ENCODE measurements around the gene SDF4.

DNA sequence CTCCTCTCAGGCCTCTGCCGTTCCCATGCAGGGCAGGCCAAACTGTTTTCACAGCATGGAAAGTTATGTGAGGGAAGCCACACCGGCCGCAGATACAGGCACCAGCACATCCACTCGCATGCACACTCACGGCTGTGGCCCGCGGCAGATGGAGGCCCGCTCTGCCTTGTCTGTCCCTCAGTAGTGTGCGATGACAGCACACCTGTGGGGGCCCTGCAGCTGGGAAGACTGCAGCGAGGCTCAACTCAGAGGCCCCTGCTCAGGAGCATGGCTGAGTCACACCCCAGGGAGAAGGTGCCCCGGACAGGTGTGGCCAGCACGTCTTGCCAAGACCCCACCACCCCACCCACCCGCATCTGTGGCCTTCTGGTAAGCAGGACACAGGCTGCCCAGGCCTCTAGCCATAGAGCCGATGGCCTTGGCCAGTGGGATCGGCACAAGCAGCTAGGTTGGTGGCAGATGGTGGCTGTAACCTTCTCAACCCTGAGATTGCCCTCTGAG, 43.2 kb upstream of the SDF4 start:
- TF ChIP-seq, protein P1, sequence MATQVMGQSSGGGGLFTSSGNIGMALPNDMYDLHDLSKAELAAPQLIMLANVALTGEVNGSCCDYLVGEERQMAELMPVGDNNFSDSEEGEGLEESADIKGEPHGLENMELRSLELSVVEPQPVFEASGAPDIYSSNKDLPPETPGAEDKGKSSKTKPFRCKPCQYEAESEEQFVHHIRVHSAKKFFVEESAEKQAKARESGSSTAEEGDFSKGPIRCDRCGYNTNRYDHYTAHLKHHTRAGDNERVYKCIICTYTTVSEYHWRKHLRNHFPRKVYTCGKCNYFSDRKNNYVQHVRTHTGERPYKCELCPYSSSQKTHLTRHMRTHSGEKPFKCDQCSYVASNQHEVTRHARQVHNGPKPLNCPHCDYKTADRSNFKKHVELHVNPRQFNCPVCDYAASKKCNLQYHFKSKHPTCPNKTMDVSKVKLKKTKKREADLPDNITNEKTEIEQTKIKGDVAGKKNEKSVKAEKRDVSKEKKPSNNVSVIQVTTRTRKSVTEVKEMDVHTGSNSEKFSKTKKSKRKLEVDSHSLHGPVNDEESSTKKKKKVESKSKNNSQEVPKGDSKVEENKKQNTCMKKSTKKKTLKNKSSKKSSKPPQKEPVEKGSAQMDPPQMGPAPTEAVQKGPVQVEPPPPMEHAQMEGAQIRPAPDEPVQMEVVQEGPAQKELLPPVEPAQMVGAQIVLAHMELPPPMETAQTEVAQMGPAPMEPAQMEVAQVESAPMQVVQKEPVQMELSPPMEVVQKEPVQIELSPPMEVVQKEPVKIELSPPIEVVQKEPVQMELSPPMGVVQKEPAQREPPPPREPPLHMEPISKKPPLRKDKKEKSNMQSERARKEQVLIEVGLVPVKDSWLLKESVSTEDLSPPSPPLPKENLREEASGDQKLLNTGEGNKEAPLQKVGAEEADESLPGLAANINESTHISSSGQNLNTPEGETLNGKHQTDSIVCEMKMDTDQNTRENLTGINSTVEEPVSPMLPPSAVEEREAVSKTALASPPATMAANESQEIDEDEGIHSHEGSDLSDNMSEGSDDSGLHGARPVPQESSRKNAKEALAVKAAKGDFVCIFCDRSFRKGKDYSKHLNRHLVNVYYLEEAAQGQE (IDR thresholded peaks at IDR 0.05; ENCODE audit: low read depth) = no peak
- no peak for TF ChIP-seq TAF1 (IDR thresholded peaks at IDR 0.05; ENCODE audit: low read depth)
- no peak for TF ChIP-seq NFIC (IDR thresholded peaks at IDR 0.05)
- no peak for TF ChIP-seq YY1 (IDR thresholded peaks at IDR 0.05; ENCODE audit: low read depth)
- TF ChIP-seq CEBPB (IDR thresholded peaks at IDR 0.05) = no peak
- TF ChIP-seq EP300 (IDR thresholded peaks at IDR 0.05; ENCODE audit: borderline replicate concordance) = no peak
- no peak for TF ChIP-seq TCF12 (IDR thresholded peaks at IDR 0.05; ENCODE audit: low read depth)
- TF ChIP-seq RAD21 (IDR thresholded peaks at IDR 0.05; ENCODE audit: low read depth) = no peak
- TF ChIP-seq, protein P2, sequence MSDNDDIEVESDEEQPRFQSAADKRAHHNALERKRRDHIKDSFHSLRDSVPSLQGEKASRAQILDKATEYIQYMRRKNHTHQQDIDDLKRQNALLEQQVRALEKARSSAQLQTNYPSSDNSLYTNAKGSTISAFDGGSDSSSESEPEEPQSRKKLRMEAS (IDR thresholded peaks at IDR 0.05) = no peak
- no peak for TF ChIP-seq FOXM1 (IDR thresholded peaks at IDR 0.05; ENCODE audit: borderline replicate concordance, low read depth)
- TF ChIP-seq ZBTB7A (IDR thresholded peaks at IDR 0.05; ENCODE audit: low read depth) = no peak
- no peak for TF ChIP-seq TEAD4 (IDR thresholded peaks at IDR 0.05)

Data from Ishikawa (cell line).